H1 (cell line): ENCODE measurements around the gene WDR37.

ENCODE experiments used
- EGR1 ChIP-seq: IDR thresholded peaks from 2 replicates; pipeline ENCODE4 v1.6.1; 2011; ENCODE audit warnings: low read depth, low read length, borderline replicate concordance
- EZH2 ChIP-seq: fragments of 200-600 bp; sonication (generic); IDR thresholded peaks from 2 replicates; pipeline ENCODE4 v1.7.1; 2012; ENCODE audit warnings: low read depth, mild to moderate bottlenecking, moderate library complexity, low read length, inconsistent platforms; ENCODE audit not compliant: severe bottlenecking
- JUND ChIP-seq: IDR thresholded peaks from 2 replicates; pipeline ENCODE4 v1.6.1; 2011; ENCODE audit warnings: mild to moderate bottlenecking, improper control_type of control experiment, low read length
- PHF8 ChIP-seq: fragments of 200-600 bp; sonication (generic); conservative IDR thresholded peaks from 2 replicates; pipeline ENCODE4 v1.7.1; 2012; ENCODE audit warnings: low read depth, mild to moderate bottlenecking, inconsistent platforms, low read length, moderate library complexity
- POLR2A ChIP-seq, 2 experiments: IDR thresholded peaks; 1 replicate in 1 of 2; 2 replicates in 1 of 2; pipeline ENCODE4 v1.6.1; 2011; ENCODE audit warnings: low read depth in 2 of 2, low read length in 2 of 2, mild to moderate bottlenecking in 2 of 2; ENCODE audit errors: control extremely low read depth in 1 of 2
- POLR2AphosphoS5 ChIP-seq: IDR thresholded peaks from 2 replicates; pipeline ENCODE4 v1.6.1; 2011; ENCODE audit warnings: low read depth, low read length
- SP2 ChIP-seq: IDR thresholded peaks from 2 replicates; pipeline ENCODE4 v1.6.1; 2012; ENCODE audit warnings: mild to moderate bottlenecking, low read length, inconsistent platforms

DNA sequence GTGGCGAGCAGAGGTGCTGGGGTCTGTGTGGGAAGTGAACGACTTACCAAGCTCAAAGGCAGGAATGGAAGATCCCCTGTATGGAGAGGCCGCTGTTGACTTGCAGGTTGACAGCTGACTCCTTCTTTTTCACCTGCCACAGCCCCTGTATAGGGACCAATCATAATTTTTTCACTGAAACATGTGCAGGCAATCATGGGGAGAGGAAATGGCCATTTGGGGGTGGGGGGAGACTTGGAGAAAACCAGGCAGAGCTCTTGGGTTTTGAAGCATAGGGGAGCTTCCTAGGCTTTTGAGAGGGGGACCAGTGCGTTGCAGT lies 101.4 kb downstream of the WDR37 start:
- TF ChIP-seq EZH2 (no peak), POLR2AphosphoS5 (no peak), POLR2A (IDR thresholded peaks at IDR 0.05; ENCODE audit: control extremely low read depth in 1 of 2, low read depth in 2 of 2, low read length in 2 of 2) (no peak), PHF8 (no peak), JUND (no peak), SP2 (no peak), EGR1 (no peak)
